ENCODE results near the gene ADNP. TPM values are rescaled to one million over a fixed set of nuclear protein-coding genes. Genes with fewer than 3 reads are reported as not detected.
"Not testable (repeated sequence)": the region's sequence is repeated elsewhere in the genome, so short reads cannot be mapped to it uniquely, and the experiment has no call there.

The ADNP gene
- total RNA-seq, 1 donor from 2014 or later, result 69.2 TPM

- intact Hi-C loops (cut with micrococcal nuclease), result no loop called here
These were observed 27.1 kb downstream of the ADNP start for GRCh38 chr20:50904067-50904570.

GRCh38 chr20:50903353-50904051 lies 27.7 kb downstream of the ADNP start:
- intact Hi-C loops (cut with micrococcal nuclease), result no loop called here

DNA sequence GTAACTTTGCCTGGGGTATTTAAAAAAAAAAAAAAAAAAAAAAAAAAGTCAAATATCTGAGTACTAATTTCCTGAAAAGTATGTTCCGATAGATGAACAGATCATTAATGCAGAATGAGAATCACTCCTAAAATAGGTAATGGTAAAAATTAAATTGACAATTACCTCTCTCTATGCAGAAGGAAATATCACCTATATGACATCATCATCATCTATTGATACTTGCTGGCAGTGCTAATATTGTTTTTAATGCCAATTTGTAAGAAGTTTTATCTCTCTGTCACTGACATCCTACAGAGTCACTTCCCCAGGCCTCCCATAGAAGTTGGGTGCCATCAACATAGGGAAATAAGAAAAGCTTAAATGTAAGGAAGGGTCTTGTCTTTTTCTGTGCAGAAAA lies 29.9 kb downstream of the ADNP start:
- intact Hi-C loops (cut with micrococcal nuclease), result no loop called here

DNA sequence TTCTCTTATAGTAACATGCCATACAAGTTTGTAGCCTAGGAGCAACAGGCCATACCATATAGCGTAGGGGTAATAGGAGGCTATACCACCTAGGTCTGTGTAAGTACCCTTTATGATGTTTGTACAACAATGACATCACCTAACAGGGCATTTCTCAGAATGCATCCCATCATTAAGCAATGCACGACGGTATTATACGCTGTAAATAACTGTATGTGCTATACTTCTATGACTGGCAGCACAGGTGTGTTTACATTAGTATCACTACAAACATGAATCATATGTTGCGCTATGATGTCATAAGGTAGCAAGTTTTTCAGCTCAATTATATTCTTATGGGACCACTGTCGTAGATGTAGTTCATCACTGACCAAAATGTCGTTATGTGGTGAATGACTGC lies 31.0 kb downstream of the ADNP start:
- intact Hi-C loops (cut with micrococcal nuclease), result no loop called here

DNA sequence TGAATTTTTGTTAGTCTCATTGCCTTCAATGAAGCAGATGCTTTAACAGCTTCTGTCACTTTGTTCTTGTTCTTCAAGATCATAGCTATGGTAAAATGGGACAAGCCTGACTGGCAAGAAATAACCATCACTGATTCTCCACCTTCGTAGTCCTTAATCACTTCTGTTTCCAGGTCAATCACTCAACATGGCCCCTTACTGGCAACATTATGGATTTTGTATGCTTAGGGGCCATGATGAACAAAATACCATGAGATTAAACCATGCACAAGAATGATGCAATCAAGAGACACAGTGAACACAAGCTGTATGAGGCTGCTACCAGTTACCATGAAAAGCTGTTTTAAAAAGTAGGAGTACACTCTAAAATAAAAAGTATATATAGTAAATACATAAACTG lies 32.8 kb downstream of the ADNP start:
- intact Hi-C loops (cut with micrococcal nuclease), result no loop called here

GRCh38 chr20:50895111-50895830 lies 36.0 kb downstream of the ADNP start:
- intact Hi-C loops (cut with micrococcal nuclease), result no loop called here

- intact Hi-C loops (cut with micrococcal nuclease), result no loop called here
These were observed 37.6 kb downstream of the ADNP start for GRCh38 chr20:50893620-50894019.

DNA sequence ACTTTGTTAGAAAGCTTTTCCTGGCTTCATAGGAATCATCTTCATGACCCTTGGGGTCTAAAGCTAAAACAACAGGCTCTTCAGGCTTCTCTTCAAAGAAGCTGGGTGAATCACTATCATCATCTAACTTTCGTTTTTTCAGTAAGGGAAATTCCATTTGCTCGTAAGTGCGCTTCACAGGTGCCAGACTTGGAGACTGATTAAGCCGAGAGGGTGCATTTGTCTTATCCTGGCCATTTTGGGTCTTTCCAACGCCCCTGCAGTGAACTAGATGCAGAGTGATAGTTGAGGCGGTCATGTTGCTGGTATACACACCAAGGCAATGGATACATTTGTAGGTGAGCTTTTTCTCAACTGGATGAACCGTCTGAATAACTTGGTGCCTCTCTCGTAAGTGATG lies 38.8 kb downstream of the ADNP start:
- intact Hi-C loops (cut with micrococcal nuclease), result no loop called here

GRCh38 chr20:50891138-50891537 lies 40.1 kb downstream of the ADNP start:
- intact Hi-C loops (cut with micrococcal nuclease), result no loop called here

- intact Hi-C loops (cut with micrococcal nuclease), result no loop called here
These were observed 43.7 kb downstream of the ADNP start for GRCh38 chr20:50887576-50887975.

DNA sequence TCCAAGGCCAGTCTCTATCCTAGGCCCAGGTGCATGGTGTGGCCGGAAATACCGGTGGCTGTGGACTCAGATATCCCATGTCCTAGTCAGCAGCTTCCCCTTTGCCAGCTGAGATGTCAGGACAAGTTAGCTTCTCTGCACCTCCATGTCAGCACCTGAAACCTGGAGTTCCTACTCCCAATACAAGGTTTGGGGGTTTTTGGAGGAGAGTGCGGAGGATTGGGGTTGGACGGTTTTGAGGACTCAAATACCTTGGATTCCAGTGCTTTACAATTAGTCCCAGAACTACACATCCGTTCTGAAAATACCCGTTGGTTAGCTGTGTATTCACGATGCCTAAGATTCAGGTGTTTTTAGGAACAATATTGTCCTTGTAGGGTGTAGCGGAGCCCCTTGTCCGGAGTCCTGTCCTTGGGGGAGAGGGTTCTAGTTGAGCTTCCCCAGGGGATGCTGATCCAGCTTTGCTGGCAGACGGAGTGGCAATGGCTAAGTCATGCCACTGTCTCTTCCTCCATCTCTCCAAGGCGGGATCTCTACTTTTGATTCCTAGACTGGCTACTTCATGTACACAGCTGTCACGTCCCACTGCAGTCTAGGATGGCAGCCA lies 45.0 kb downstream of the ADNP start:
- intact Hi-C loops (cut with micrococcal nuclease), result no loop called here

GRCh38 chr20:50885781-50886180 lies 45.5 kb downstream of the ADNP start:
- intact Hi-C loops (cut with micrococcal nuclease), result no loop called here

DNA sequence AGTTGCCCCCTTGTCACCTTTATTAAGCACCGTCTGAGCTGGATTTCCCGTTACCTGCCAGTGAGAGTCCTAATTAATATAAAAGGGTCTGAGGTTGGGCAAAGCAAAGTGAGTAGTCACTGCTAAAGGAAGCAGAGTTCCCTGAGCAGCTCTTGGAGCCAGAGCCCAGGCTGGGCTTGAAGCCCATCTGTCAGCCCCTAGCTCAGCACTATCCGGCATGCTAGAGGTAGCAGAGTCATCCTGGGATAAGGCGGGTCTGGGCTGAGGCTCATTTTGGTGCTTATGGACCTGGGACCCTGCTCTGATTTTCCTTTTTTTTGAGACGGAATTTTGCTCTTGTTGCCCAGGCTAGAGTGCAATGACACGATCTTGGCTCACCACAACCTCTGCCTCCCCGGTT lies 46.2 kb downstream of the ADNP start:
- intact Hi-C loops (cut with micrococcal nuclease), result no loop called here

DNA sequence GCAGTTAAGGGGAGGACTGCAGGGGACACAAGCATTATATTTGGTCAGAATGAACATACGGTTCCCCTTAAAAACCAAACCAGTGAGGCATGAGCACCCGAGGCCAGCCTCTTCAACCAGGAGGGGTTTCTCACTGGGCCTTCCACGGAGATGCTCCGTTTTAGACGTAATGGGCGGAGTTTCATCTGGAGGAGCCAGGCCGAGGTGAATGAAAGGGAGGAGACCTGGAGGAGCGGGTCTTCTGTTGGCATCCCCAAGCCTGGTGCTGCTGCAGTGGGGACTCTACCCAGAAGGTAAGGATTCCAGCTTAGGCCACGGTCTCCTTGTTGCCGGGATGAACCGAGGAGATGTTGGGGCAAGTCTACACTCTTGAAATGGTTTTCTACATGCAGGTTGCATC lies 47.4 kb downstream of the ADNP start:
- intact Hi-C loops (cut with micrococcal nuclease), result no loop called here

- intact Hi-C loops (cut with micrococcal nuclease), result not testable (repeated sequence)
These were observed 49.3 kb downstream of the ADNP start for GRCh38 chr20:50881759-50882424.

DNA sequence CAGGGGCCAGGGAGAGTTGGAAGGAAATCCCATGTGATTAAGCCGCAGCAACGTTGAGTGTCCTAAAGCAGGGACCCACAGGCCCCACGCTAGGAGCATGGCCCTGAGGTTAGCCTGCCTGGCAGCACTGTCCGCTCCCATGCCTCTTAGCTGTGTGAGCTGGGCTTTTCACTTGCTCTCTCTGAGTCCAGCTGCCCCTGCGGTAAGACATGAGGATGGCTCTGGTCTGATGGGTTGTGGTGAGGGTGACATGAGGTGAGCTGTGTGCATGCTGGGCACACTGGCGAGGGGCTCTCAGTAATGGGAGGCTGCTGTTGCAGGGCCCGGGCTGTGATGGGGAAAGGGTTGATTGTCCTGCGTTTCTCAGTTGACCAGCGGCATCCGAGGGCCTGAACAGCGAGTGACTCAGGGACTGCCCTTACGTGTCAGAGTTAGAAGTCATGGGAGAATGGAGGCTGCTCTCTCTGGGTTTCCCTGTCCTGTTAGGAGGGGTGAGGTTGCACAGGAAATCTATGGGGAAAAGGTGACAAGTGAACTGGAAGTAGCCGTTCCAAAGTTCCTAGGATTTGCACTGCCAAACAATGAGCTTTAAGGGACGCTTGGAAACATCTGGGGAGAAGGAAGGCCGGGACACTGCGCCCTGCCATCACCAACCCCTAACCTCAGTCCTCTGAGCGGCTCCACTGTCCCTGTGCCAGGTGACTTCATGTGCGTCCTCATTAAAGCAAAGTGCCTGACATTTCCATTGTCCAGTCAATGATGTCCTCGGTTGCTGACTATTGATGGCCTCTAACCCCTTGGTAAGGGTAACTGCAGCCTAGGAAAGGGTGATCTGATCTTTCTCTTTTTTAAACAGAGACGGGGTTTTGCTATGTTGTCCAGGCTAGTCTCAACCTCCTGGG lies 51.3 kb downstream of the ADNP start:
- intact Hi-C loops (cut with micrococcal nuclease), result no loop called here

- intact Hi-C loops (cut with micrococcal nuclease), result no loop called here
These were observed 53.9 kb downstream of the ADNP start for GRCh38 chr20:50877232-50877743.

DNA sequence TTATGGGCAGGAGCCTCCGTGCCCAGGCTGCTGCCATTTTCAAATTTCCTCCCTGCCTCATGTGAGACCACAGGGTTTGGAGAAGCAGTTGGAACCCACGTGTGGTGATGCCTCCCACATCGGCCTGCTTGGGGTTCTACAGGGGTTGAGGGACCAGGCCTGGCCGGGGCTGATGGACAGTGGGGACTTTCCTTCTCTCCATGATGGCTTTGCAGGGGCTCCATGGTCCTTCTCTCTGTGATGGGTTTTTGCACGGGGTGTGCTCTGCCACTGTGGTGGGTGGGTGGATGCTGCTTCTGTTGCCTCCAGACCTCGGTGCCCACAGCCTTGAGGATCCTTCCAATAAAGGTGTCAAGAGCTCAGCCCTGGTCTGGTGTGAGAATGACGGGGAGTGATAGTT lies 54.4 kb downstream of the ADNP start:
- intact Hi-C loops (cut with micrococcal nuclease), result no loop called here

DNA sequence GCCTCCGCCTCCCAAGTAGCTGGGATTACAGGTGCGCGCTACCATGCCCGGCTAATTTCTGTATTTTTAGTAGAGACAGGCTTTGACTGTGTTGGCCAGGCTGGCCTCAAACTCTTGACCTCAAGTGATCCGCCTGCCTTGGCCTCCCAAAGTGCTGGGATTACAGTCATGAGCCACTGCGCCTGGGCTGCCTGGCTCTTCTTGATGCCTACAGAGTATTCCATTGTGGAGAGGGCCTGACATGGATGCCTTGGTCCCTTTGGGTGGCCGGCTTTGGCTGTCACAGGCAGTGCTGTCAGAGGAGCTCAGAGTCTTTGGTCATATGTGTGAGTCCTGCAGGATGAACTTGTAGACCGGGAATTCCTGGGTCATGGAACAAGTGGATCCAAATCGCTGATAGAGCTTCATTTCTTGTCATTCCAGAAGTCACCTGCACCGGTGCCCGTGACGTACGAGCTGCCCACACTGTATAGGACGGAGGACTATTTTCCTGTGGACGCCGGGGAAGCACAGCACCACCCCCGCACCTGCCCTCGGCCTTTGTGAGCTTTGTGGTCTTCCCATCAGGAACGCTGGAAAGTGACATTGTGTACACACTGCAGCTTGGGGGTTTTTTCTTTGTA lies 55.1 kb downstream of the ADNP start:
- intact Hi-C loops (cut with micrococcal nuclease), result no loop called here
